C4-2B (cell line): ENCODE measurements around the gene TPX2.

Experiments used
- ZFX ChIP-seq: fragments of 450-650 bp; IDR thresholded peaks from 2 replicates; pipeline ENCODE4 v1.6.1; 2017
- TF ChIP-seq, protein P1 (sequence below): fragments of 450-650 bp; conservative IDR thresholded peaks from 2 replicates; pipeline ENCODE4 v1.5.1; 2017; ENCODE audit warnings: mild to moderate bottlenecking

DNA sequence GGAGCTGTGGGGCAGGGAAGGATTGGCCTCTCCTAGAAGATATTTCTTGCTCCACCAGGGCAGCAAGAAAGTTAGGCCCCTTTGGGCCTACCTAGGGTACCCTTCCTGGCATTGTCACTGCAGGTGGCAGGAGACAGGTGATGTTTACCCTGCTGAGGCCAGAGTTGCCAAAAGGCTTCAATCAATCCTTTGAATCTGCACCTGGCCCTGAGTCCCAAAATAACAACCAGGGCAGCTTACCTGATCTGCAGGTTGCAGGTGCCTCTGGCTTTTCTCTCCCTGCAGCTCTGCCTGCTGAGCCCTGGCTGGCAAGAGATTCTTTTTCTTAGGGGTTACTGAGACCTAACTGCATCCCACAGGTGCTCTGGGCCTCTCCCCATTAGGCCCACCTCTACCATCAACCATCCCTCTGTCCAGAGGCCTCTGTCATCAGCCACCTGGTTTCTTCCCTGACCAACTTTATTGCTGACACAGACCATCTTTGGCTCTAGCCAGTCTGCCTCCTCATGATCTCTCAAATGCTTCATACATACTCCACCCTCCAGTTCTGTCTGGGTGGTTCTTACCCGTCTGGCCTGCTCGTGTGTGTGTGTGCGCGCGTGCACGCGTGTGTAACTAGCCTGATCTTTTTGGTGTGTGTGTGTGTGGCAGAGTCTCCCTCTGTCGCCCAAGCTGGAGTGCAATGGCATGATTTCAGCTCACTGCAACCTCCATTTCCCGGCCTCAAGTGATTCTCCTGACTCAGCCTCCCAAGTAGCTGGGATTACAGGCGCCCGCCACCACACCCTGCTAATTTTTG is 30.2 kb upstream of the TPX2 start:
- TF ChIP-seq, protein P1, sequence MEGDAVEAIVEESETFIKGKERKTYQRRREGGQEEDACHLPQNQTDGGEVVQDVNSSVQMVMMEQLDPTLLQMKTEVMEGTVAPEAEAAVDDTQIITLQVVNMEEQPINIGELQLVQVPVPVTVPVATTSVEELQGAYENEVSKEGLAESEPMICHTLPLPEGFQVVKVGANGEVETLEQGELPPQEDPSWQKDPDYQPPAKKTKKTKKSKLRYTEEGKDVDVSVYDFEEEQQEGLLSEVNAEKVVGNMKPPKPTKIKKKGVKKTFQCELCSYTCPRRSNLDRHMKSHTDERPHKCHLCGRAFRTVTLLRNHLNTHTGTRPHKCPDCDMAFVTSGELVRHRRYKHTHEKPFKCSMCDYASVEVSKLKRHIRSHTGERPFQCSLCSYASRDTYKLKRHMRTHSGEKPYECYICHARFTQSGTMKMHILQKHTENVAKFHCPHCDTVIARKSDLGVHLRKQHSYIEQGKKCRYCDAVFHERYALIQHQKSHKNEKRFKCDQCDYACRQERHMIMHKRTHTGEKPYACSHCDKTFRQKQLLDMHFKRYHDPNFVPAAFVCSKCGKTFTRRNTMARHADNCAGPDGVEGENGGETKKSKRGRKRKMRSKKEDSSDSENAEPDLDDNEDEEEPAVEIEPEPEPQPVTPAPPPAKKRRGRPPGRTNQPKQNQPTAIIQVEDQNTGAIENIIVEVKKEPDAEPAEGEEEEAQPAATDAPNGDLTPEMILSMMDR, result no peak
- no peak for TF ChIP-seq ZFX
